ENCODE data around the gene ITPR1. TPM values are rescaled to one million over a fixed set of nuclear protein-coding genes. Genes with fewer than 3 reads are reported as not detected.

Gene ITPR1
- total RNA-seq, 1 donor from 2014 or later: 6.7 TPM

DNA sequence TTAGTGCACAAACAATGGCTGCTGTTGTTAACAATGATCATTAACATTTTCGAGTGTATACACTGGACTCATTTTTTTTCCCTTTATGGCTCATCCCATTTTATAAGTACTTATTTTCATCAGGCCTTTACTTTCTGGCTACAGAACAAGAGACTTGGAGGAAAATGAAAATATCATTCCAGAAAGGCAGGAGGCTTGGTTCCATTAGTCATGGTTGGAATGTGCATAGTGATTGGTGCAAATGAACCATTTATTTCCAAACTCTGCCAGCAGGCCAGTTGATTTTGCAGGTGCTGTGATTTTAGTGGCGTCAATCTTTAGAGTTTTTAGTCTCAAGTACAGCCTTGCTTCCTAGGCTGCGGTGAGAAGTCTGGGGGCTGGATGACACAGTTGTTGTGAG is 151.8 kb downstream of the ITPR1 start:
- H3K4me1 ChIP-seq (ENCODE audit: insufficient read depth, low read length): no peaks in the 10 kb centered on the region
- no peak overlapping the region for H2AFZ ChIP-seq (ENCODE audit: low read depth, low read length)
- H3K9me3 Mint-ChIP-seq (ENCODE audit: unreplicated experiment): peaks cover 2% of the 10 kb centered on the region
- H3K4me3 Mint-ChIP-seq (ENCODE audit: unreplicated experiment): no peak overlapping the region
- H3K79me2 ChIP-seq (ENCODE audit: insufficient read depth, low read length): no peaks in the 10 kb centered on the region
- H3K27me3 ChIP-seq (ENCODE audit: insufficient read depth, low read length): no peaks in the 10 kb centered on the region
- FAIRE-seq (no peak), DNase-seq (ENCODE audit: low read depth) (peak; percentile 56)
- H3K9me3 ChIP-seq (ENCODE audit: insufficient read depth, low read depth, low read length): no peaks in the 10 kb centered on the region
- H3K4me3 ChIP-seq (ENCODE audit: insufficient read depth, low read depth, low read length): no peak overlapping the region
- H3K4me1 Mint-ChIP-seq (ENCODE audit: low read depth, unreplicated experiment): no peaks in the 10 kb centered on the region
- H3K27ac ChIP-seq (ENCODE audit: low read depth, low read length): no peak overlapping the region
- no peaks in the 10 kb centered on the region for H3K36me3 ChIP-seq (ENCODE audit: insufficient read depth, low read length)
- H3K27ac Mint-ChIP-seq (ENCODE audit: unreplicated experiment): no peak overlapping the region
- TF ChIP-seq, protein P1, sequence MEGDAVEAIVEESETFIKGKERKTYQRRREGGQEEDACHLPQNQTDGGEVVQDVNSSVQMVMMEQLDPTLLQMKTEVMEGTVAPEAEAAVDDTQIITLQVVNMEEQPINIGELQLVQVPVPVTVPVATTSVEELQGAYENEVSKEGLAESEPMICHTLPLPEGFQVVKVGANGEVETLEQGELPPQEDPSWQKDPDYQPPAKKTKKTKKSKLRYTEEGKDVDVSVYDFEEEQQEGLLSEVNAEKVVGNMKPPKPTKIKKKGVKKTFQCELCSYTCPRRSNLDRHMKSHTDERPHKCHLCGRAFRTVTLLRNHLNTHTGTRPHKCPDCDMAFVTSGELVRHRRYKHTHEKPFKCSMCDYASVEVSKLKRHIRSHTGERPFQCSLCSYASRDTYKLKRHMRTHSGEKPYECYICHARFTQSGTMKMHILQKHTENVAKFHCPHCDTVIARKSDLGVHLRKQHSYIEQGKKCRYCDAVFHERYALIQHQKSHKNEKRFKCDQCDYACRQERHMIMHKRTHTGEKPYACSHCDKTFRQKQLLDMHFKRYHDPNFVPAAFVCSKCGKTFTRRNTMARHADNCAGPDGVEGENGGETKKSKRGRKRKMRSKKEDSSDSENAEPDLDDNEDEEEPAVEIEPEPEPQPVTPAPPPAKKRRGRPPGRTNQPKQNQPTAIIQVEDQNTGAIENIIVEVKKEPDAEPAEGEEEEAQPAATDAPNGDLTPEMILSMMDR (IDR thresholded peaks at IDR 0.05; ENCODE audit: insufficient read depth, low read depth, low read length): no peak
- no peak for TF ChIP-seq EZH2 (IDR thresholded peaks at IDR 0.05; ENCODE audit: insufficient read depth, low read length)
- H3K9ac ChIP-seq (ENCODE audit: low read length): no peak overlapping the region
- no peaks in the 10 kb centered on the region for H4K20me1 ChIP-seq (ENCODE audit: insufficient read depth, low read length)
- H3K27me3 Mint-ChIP-seq (ENCODE audit: low read depth, unreplicated experiment): no peaks in the 10 kb centered on the region
- H3K36me3 Mint-ChIP-seq (ENCODE audit: low read depth, unreplicated experiment): no peaks in the 10 kb centered on the region
- H3K4me2 ChIP-seq (ENCODE audit: low read length): no peak overlapping the region

DNA sequence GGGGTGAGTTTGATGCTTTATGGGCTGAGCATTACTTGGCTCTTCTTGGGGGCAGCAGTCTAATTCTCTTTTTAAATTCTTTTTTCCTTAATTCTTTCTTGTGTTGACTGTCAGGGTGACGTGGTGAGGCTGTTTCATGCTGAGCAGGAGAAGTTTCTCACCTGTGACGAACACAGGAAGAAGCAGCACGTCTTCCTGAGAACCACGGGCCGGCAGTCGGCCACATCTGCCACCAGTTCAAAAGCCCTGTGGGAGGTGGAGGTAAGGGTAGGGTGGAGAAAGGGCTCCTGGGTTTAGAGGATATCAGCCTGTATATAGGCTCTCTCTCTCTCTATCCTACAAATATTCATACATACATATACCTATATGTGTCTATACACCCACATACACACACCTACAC is 152.3 kb downstream of the ITPR1 start:
- Mint-ChIP-seq H3K4me3 (ENCODE audit: unreplicated experiment) (no peak overlapping the region), H3K4me1 (ENCODE audit: low read depth, unreplicated experiment) (no peaks in the 10 kb centered on the region), H3K27ac (ENCODE audit: unreplicated experiment) (no peak overlapping the region), H3K36me3 (ENCODE audit: low read depth, unreplicated experiment) (no peaks in the 10 kb centered on the region), H3K27me3 (ENCODE audit: low read depth, unreplicated experiment) (no peaks in the 10 kb centered on the region), H3K9me3 (ENCODE audit: unreplicated experiment) (peaks cover 2% of the 10 kb centered on the region)
- DNase-seq (ENCODE audit: low read depth) (no peak), FAIRE-seq (no peak)
- no peaks in the 10 kb centered on the region for H3K9me3 ChIP-seq (ENCODE audit: insufficient read depth, low read depth, low read length)
- no peaks in the 10 kb centered on the region for H3K36me3 ChIP-seq (ENCODE audit: insufficient read depth, low read length)
- TF ChIP-seq, protein P1 (IDR thresholded peaks at IDR 0.05; ENCODE audit: insufficient read depth, low read depth, low read length): no peak
- TF ChIP-seq EZH2 (IDR thresholded peaks at IDR 0.05; ENCODE audit: insufficient read depth, low read length): no peak
- H3K4me2 ChIP-seq (ENCODE audit: low read length): no peak overlapping the region
- H3K9ac ChIP-seq (ENCODE audit: low read length): no peak overlapping the region
- no peaks in the 10 kb centered on the region for H4K20me1 ChIP-seq (ENCODE audit: insufficient read depth, low read length)
- H3K27ac ChIP-seq (ENCODE audit: low read depth, low read length): no peak overlapping the region
- H3K79me2 ChIP-seq (ENCODE audit: insufficient read depth, low read length): no peaks in the 10 kb centered on the region
- H2AFZ ChIP-seq (ENCODE audit: low read depth, low read length): no peak overlapping the region
- H3K4me1 ChIP-seq (ENCODE audit: insufficient read depth, low read length): no peaks in the 10 kb centered on the region
- no peak overlapping the region for H3K4me3 ChIP-seq (ENCODE audit: insufficient read depth, low read depth, low read length)
- no peaks in the 10 kb centered on the region for H3K27me3 ChIP-seq (ENCODE audit: insufficient read depth, low read length)

DNA sequence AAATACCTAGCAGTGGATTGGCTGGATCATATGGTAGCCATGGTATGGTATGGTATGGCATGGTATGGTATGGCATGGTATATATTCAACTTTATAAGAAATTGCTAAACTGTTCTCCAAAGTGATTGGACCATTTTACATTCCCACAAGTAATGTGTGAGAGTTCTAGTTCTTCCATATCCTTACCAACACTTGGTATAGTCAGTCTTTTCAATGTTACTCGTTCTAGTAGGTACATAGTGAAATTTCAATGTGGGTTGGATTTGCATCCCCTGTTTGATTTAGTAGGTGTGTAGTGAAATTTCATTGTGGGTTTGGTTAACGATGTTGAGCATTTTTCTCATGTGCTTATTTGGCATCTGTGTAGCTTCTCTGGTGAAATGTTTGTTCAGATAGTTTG is 154.3 kb downstream of the ITPR1 start:
- H3K4me1 Mint-ChIP-seq (ENCODE audit: low read depth, unreplicated experiment): no peaks in the 10 kb centered on the region
- no peak overlapping the region for H3K4me3 Mint-ChIP-seq (ENCODE audit: unreplicated experiment)
- H3K27me3 Mint-ChIP-seq (ENCODE audit: low read depth, unreplicated experiment): no peaks in the 10 kb centered on the region
- peaks cover 1% of the 10 kb centered on the region for H3K36me3 Mint-ChIP-seq (ENCODE audit: low read depth, unreplicated experiment)
- no peak overlapping the region for H3K27ac Mint-ChIP-seq (ENCODE audit: unreplicated experiment)
- TF ChIP-seq, protein P1 (IDR thresholded peaks at IDR 0.05; ENCODE audit: insufficient read depth, low read depth, low read length): no peak
- no peak for TF ChIP-seq EZH2 (IDR thresholded peaks at IDR 0.05; ENCODE audit: insufficient read depth, low read length)
- Histone ChIP-seq H3K79me2 (ENCODE audit: insufficient read depth, low read length) (no peaks in the 10 kb centered on the region), H3K4me2 (ENCODE audit: low read length) (no peak overlapping the region), H3K36me3 (ENCODE audit: insufficient read depth, low read length) (no peaks in the 10 kb centered on the region), H2AFZ (ENCODE audit: low read depth, low read length) (no peak overlapping the region), H3K27me3 (ENCODE audit: insufficient read depth, low read length) (no peaks in the 10 kb centered on the region), H3K9ac (ENCODE audit: low read length) (no peak overlapping the region), H3K4me1 (ENCODE audit: insufficient read depth, low read length) (no peaks in the 10 kb centered on the region), H3K4me3 (ENCODE audit: insufficient read depth, low read depth, low read length) (no peak overlapping the region), H3K9me3 (ENCODE audit: insufficient read depth, low read depth, low read length) (no peaks in the 10 kb centered on the region), H3K27ac (ENCODE audit: low read depth, low read length) (no peak overlapping the region), H4K20me1 (ENCODE audit: insufficient read depth, low read length) (no peaks in the 10 kb centered on the region)
- H3K9me3 Mint-ChIP-seq (ENCODE audit: unreplicated experiment): peaks cover under 1% of the 10 kb centered on the region
- DNase-seq (ENCODE audit: low read depth) (no peak), FAIRE-seq (no peak)
